Esophagus squamous epithelium (tissue), 5 donors: ENCODE measurements around the gene ATP2B3. TPM values are rescaled to one million over a fixed set of nuclear protein-coding genes. Genes with fewer than 3 reads are reported as not detected.

Experiments
- DNase-seq: peaks from one replicate; lab custom pipeline; 2025; lab: John Stamatoyannopoulos, UW
- H3K27ac ChIP-seq, 4 donors: fragments of 200-600 bp; sonication (generic); one replicate each; pipeline ENCODE4 v1.5.1; 2016 to 2019; ENCODE audit warnings: mild to moderate bottlenecking in 1 of 4
- H3K27me3 ChIP-seq, 4 donors: fragments of 200-600 bp; sonication (generic); 1 replicate in 3 of 4; 2 replicates in 1 of 4; pipeline versions ENCODE4 v1.5.1 to v1.6.0; 2017 to 2021; ENCODE audit warnings: antibody characterized with exemption in 1 of 4
- H3K36me3 ChIP-seq, 3 donors: fragments of 200-600 bp; sonication (generic); one replicate each; pipeline ENCODE4 v1.5.1; 2016 to 2019
- H3K4me1 ChIP-seq, 3 donors: fragments of 200-600 bp; sonication (generic); one replicate each; pipeline ENCODE4 v1.5.1; 2017 to 2019
- H3K4me3 ChIP-seq, 4 donors: fragments of 200-600 bp; sonication (generic); 1 replicate in 3 of 4; 2 replicates in 1 of 4; pipeline ENCODE4 v1.5.1; 2016 to 2019; ENCODE audit warnings: mild to moderate bottlenecking in 2 of 4, moderate library complexity in 1 of 4
- H3K9me3 ChIP-seq, 3 donors: fragments of 200-600 bp; sonication (generic); one replicate each; pipeline ENCODE4 v1.5.1; 2016 to 2019
- CTCF ChIP-seq, 6 experiments: fragments of 450-650 bp in 4 of 6; fragments of 200-600 bp in 2 of 6; sonication (generic) in 2 of 6; IDR thresholded peaks; one replicate each; pipeline ENCODE4 v1.5.1; 2016 to 2019; ENCODE audit warnings: antibody characterized with exemption in 6 of 6, mild to moderate bottlenecking in 4 of 6, moderate library complexity in 4 of 6
- POLR2A ChIP-seq, 4 donors: fragments of 450-650 bp; IDR thresholded peaks; one replicate each; pipeline ENCODE4 v1.6.1; 2017; ENCODE audit warnings: antibody characterized with exemption in 4 of 4, mild to moderate bottlenecking in 4 of 4, moderate library complexity in 3 of 4
- WGBS, 2 donors: methylation state at CpG; one replicate each; pipeline ENCODE4 v1.1.5; 2018; 5-methylcytosine and 5-hydroxymethylcytosine counted together
- intact Hi-C: fragments of 100-400 bp; cut with DNase I; formaldehyde crosslinking; loops from one replicate; pipeline ENCODE4 v1.15.0; 2022
- total RNA-seq, 4 donors: library from RNA; depleted of rRNA; stranded (reverse); fragments of >200 nt; gene quantifications; one replicate each; pipeline ENCODE4 v1.1.0, GENCODE V29; 2016
- donor health status: DM: yes; HTN: yes; CAD: no.

The ATP2B3 gene
- total RNA-seq, 4 donors from 2014 or later, result not detected

GRCh38 chrX:153526801-153527200, 9.4 kb downstream of the ATP2B3 start:
- Histone ChIP-seq H3K4me3 (no peak overlapping the region), H3K4me1 (peaks cover 0 to 8% (median under 1%) of the 10 kb centered on the region in 3 donors), H3K27me3 (peaks cover 0 to 45% (median 0%) of the 10 kb centered on the region in 4 donors), H3K36me3 (no peaks in the 10 kb centered on the region), H3K9me3 (no peaks in the 10 kb centered on the region), H3K27ac (no peak overlapping the region)
- intact Hi-C loops, result no loop called here
- WGBS, 2 donors, result 78% methylated on average over 2 of the region's 10 CpGs; no CpG with 5 or more reads in 1 of the 2 donors
- DNase-seq, result no peak
- TF ChIP-seq CTCF (IDR thresholded peaks at IDR 0.05) (no peak), POLR2A (IDR thresholded peaks at IDR 0.05) (no peak)

GRCh38 chrX:153527208-153527607, 9.8 kb downstream of the ATP2B3 start:
- Histone ChIP-seq H3K4me1 (peaks cover 0 to 7% (median 0%) of the 10 kb centered on the region in 3 donors), H3K4me3 (no peak overlapping the region), H3K9me3 (no peaks in the 10 kb centered on the region), H3K27ac (no peak overlapping the region), H3K27me3 (peaks cover 0 to 41% (median 0%) of the 10 kb centered on the region in 4 donors), H3K36me3 (no peaks in the 10 kb centered on the region)
- DNase-seq, result no peak
- intact Hi-C loops, result no loop called here
- TF ChIP-seq POLR2A (IDR thresholded peaks at IDR 0.05) (no peak), CTCF (IDR thresholded peaks at IDR 0.05) (no peak)
- 44% methylated on average over 14 of the region's 15 CpGs; no CpG with 5 or more reads in 1 of the 2 donors for WGBS, 2 donors

GRCh38 chrX:153530411-153531129, 13.1 kb downstream of the ATP2B3 start:
- intact Hi-C loops, result no loop called here
- DNase-seq, result no peak

GRCh38 chrX:153533091-153533490, 15.6 kb downstream of the ATP2B3 start:
- DNase-seq, result no peak
- no peaks in the 10 kb centered on the region for H3K9me3 ChIP-seq
- H3K4me3 ChIP-seq, result no peak overlapping the region
- intact Hi-C loops, result no loop called here
- no peaks in the 10 kb centered on the region for H3K4me1 ChIP-seq
- TF ChIP-seq CTCF (IDR thresholded peaks at IDR 0.05), result no peak
- no peak for TF ChIP-seq POLR2A (IDR thresholded peaks at IDR 0.05)
- no peaks in the 10 kb centered on the region for H3K36me3 ChIP-seq
- 74 to 82% methylated on average over 8 to 11 of the region's 15 CpGs for WGBS, 2 donors
- H3K27me3 ChIP-seq, result peaks cover 0 to 3% (median 0%) of the 10 kb centered on the region in 4 donors
- no peak overlapping the region for H3K27ac ChIP-seq

More at GRCh38 chrX:153530411-153531129, 13.1 kb downstream of the ATP2B3 start:
- Histone ChIP-seq H3K27ac (no peak overlapping the region), H3K27me3 (peaks cover 0 to 22% (median 0%) of the 10 kb centered on the region in 4 donors), H3K4me1 (peaks cover 0 to 7% (median 0%) of the 10 kb centered on the region in 3 donors), H3K9me3 (no peaks in the 10 kb centered on the region), H3K4me3 (no peak overlapping the region), H3K36me3 (no peaks in the 10 kb centered on the region)
- WGBS, 2 donors, result 39% methylated on average over 7 of the region's 20 CpGs; no CpG with 5 or more reads in 1 of the 2 donors
- no peak for TF ChIP-seq POLR2A (IDR thresholded peaks at IDR 0.05)

- no peaks in the 10 kb centered on the region for H3K9me3 ChIP-seq
- intact Hi-C loops, result no loop called here
- no peak for DNase-seq
- H3K27me3 ChIP-seq, result peaks cover 0 to 10% (median 0%) of the 10 kb centered on the region in 4 donors
- no peaks in the 10 kb centered on the region for H3K36me3 ChIP-seq
- no peak overlapping the region for H3K4me3 ChIP-seq
- H3K4me1 ChIP-seq, result peaks cover 0 to 3% (median 0%) of the 10 kb centered on the region in 3 donors
- H3K27ac ChIP-seq, result no peak overlapping the region
- WGBS, 2 donors, result 100% methylated on average over 1 of the region's 11 CpGs; no CpG with 5 or more reads in 1 of the 2 donors
- TF ChIP-seq POLR2A (IDR thresholded peaks at IDR 0.05), result no peak
Measured at GRCh38 chrX:153537080-153537479, 19.6 kb downstream of the ATP2B3 start.
